Esophagus squamous epithelium (tissue), 4 donors: ENCODE measurements around the gene TMEM26.

ENCODE experiments used
- CTCF ChIP-seq, 6 experiments: fragments of 450-650 bp in 4 of 6; fragments of 200-600 bp in 2 of 6; sonication (generic) in 2 of 6; IDR thresholded peaks; one replicate each; pipeline ENCODE4 v1.5.1; 2016 to 2019; ENCODE audit warnings: antibody characterized with exemption in 6 of 6, mild to moderate bottlenecking in 4 of 6, moderate library complexity in 4 of 6
- POLR2A ChIP-seq, 4 donors: fragments of 450-650 bp; IDR thresholded peaks; one replicate each; pipeline ENCODE4 v1.6.1; 2017; ENCODE audit warnings: antibody characterized with exemption in 4 of 4, mild to moderate bottlenecking in 4 of 4, moderate library complexity in 3 of 4

DNA sequence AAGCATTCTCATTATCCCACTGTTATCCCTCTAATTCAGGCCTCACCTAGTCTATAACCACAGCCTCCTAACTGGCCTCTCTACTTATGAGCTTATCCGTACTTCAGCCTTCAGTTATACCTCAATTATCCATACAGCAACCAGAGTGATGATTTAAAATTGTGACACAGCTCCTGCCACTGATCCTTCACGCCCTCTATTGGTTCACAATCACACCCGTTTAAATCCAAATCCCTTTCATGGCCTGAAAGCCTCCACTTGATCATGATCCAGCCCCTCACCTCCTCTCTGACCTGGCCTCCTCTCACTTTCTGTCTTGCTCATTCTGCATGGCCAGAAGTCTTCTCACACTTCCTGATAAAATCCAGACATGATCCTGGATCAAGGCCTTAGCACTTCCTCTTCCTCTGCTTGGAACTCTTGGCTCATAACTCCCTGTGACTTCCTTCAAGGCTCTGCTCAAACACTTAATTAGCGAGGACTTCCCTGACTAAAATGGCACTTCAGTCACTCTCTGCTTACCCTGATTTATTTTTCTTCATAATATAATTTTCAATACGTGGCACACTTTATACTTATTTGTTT is 19.0 kb upstream of the TMEM26 start:
- TF ChIP-seq POLR2A (IDR thresholded peaks at IDR 0.05) (no peak), CTCF (IDR thresholded peaks at IDR 0.05) (no peak)
